Measurements from ENCODE around the gene SCN2B. TPM values are rescaled to one million over a fixed set of nuclear protein-coding genes. Genes with fewer than 3 reads are reported as not detected.

The SCN2B gene
- total and polyA plus RNA-seq, 2 of the 4 experiments (the other 2 are of a cell fraction): under 0.01 to 0.05 TPM

GRCh38 chr11:118138839-118139420 is 37.5 kb downstream of the SCN2B start:
- peaks cover 13% of the 10 kb centered on the region for H3K27me3 ChIP-seq (ENCODE audit: control insufficient read depth, insufficient read depth, low read length)
- in situ Hi-C loops (cut with MboI; ENCODE audit: low sequenced_read_pairs) (no loop called here), dilution Hi-C loops (cut with HindIII; ENCODE audit: low sequenced_read_pairs, unreplicated experiment) (no loop called here), intact Hi-C loops (cut with micrococcal nuclease) (no loop called here)
- H2AFZ ChIP-seq (replicated peaks; ENCODE audit: low read length, poor library complexity): no peak overlapping the region
- no TSS peak for BruUV-seq (replicated peaks)
- no peak overlapping the region for H4K5ac ChIP-seq (ENCODE audit: low read depth, low read length)
- H4K91ac ChIP-seq (ENCODE audit: insufficient read depth, low read depth, low read length): no peak overlapping the region
- no peak overlapping the region for H3K18ac ChIP-seq (ENCODE audit: low read depth, low read length)
- no peak overlapping the region for H2AK9ac ChIP-seq (replicated peaks; ENCODE audit: low read depth, low read length, poor library complexity)
- no peak overlapping the region for H3K14ac ChIP-seq (replicated peaks; ENCODE audit: low read depth, low read length)
- H3K4me2 ChIP-seq (ENCODE audit: low read depth, low read length): no peak overlapping the region
- no peak overlapping the region for H2AK5ac ChIP-seq (ENCODE audit: low read depth, low read length)
- H2BK5ac ChIP-seq (ENCODE audit: low read depth, low read length, poor library complexity, severe bottlenecking): no peak overlapping the region
- H3K9me1 ChIP-seq (ENCODE audit: insufficient read depth, low read length): no peaks in the 10 kb centered on the region
- 58% methylated on average over 5 of the region's 10 CpGs; no CpG with 5 or more reads in 1 of the 2 experiments for WGBS, 2 experiments (ENCODE audit: extremely low coverage in 2 of 2, insufficient read length in 1 of 2)
- ATAC-seq (ENCODE audit: low read depth): no peak
- H3K9me3 ChIP-seq (ENCODE audit: control insufficient read depth, insufficient read depth, low read length): no peaks in the 10 kb centered on the region
- no peak overlapping the region for H3K56ac ChIP-seq (ENCODE audit: extremely low read depth, insufficient read depth, low read length)
- H3K4me1 ChIP-seq (ENCODE audit: control insufficient read depth, insufficient read depth, low read length): no peaks in the 10 kb centered on the region
- H2BK120ac ChIP-seq (ENCODE audit: low read depth, low read length): no peak overlapping the region
- no peak overlapping the region for H4K8ac ChIP-seq (ENCODE audit: low read depth in 2 of 2, low read length in 2 of 2)
- no peaks in the 10 kb centered on the region for H3K36me3 ChIP-seq (ENCODE audit: control insufficient read depth, insufficient read depth, low read length)
- no peaks in the 10 kb centered on the region for H4K20me1 ChIP-seq (ENCODE audit: insufficient read depth, low read length)
- DNase-seq: no peak
- POLR2A ChIA-PET (ENCODE audit: unreplicated experiment): no interaction called here
- H3K4ac ChIP-seq (ENCODE audit: low read depth, low read length): no peak overlapping the region
- H3K27ac ChIP-seq (ENCODE audit: insufficient read depth, low read length): no peak overlapping the region
- CTCF ChIA-PET: interaction anchor here (0.6 to 1.0 kb wide), 2 partner anchors 33 to 222 kb away, joined by 3 read pairs; no protein-coding TSS in a partner anchor
- H3K9ac ChIP-seq (ENCODE audit: low read depth, low read length): no peak overlapping the region
- no peak for TF ChIP-seq BHLHE40 (IDR thresholded peaks at IDR 0.05; ENCODE audit: low read depth, low read length)
- no peak for TF ChIP-seq FOS (IDR thresholded peaks at IDR 0.05; ENCODE audit: low read depth, low read length)
- TF ChIP-seq POLR2A (IDR thresholded peaks at IDR 0.05; ENCODE audit: low read depth, low read length): no peak
- no peak for TF ChIP-seq CHD1 (IDR thresholded peaks at IDR 0.05; ENCODE audit: low read depth, low read length)
- TF ChIP-seq CTCF (conservative IDR thresholded peaks at IDR 0.05; ENCODE audit: low read depth, low read length): no peak
- no peak for TF ChIP-seq CEBPB (IDR thresholded peaks at IDR 0.05; ENCODE audit: low read depth, low read length)
- TF ChIP-seq USF2 (IDR thresholded peaks at IDR 0.05; ENCODE audit: low read depth, low read length): no peak
- no peak for TF ChIP-seq NFE2L2 (IDR thresholded peaks at IDR 0.05; ENCODE audit: low read depth, low read length)
- TF ChIP-seq ELK1 (IDR thresholded peaks at IDR 0.05; ENCODE audit: borderline replicate concordance, low read depth, low read length): no peak
- TF ChIP-seq RCOR1 (IDR thresholded peaks at IDR 0.05; ENCODE audit: insufficient replicate concordance, low read length): no peak
- TF ChIP-seq MXI1 (IDR thresholded peaks at IDR 0.05; ENCODE audit: borderline replicate concordance, low read depth, low read length): no peak
- no peak for TF ChIP-seq SMC3 (IDR thresholded peaks at IDR 0.05; ENCODE audit: low read depth, low read length)
- no peak for TF ChIP-seq RFX5 (IDR thresholded peaks at IDR 0.05; ENCODE audit: low read depth, low read length)
- TF ChIP-seq MAFK (IDR thresholded peaks at IDR 0.05; ENCODE audit: low read depth, low read length): no peak
- TF ChIP-seq RAD21 (IDR thresholded peaks at IDR 0.05; ENCODE audit: low read length): no peak
- no peak for TF ChIP-seq MAZ (IDR thresholded peaks at IDR 0.05; ENCODE audit: borderline replicate concordance, low read depth, low read length)
- no peak overlapping the region for H2BK20ac ChIP-seq (ENCODE audit: low read depth, low read length)
- no peak overlapping the region for H3K23ac ChIP-seq (ENCODE audit: low read depth, low read length)
- H3K79me1 ChIP-seq (ENCODE audit: low read depth in 1 of 2, low read length in 2 of 2): no peaks in the 10 kb centered on the region
- H3K4me3 ChIP-seq (ENCODE audit: insufficient read depth, low read depth, low read length): no peak overlapping the region
- no peak overlapping the region for H2BK15ac ChIP-seq (ENCODE audit: low read depth, low read length)

Measured in IMR-90 (cell line).